Mesodermal cell (in vitro differentiated cells): ENCODE measurements around the gene CCDC127. TPM values are rescaled to one million over a fixed set of nuclear protein-coding genes. Genes with fewer than 3 reads are reported as not detected.
A peak's percentile ranks its signal among the peaks of the same experiment; 100 is the strongest.
"Not testable (repeated sequence)": the region's sequence is repeated elsewhere in the genome, so short reads cannot be mapped to it uniquely, and the experiment has no call there.

Experiments used
- H3K27ac ChIP-seq: 2 replicates; pipeline ENCODE4 v1.7.0; 2013; ENCODE audit warnings: mild to moderate bottlenecking, low read depth, low read length, moderate library complexity; ENCODE audit not compliant: severe bottlenecking
- H3K36me3 ChIP-seq: 2 replicates; pipeline ENCODE4 v1.7.1; 2013; ENCODE audit warnings: mild to moderate bottlenecking, low read length, moderate library complexity; ENCODE audit not compliant: control insufficient read depth, insufficient read depth
- H3K4me1 ChIP-seq: one replicate; pipeline ENCODE4 v1.7.1; 2013; ENCODE audit warnings: mild to moderate bottlenecking, low read length; ENCODE audit not compliant: insufficient read depth, control insufficient read depth, poor library complexity, severe bottlenecking
- H3K4me3 ChIP-seq: 2 replicates; pipeline ENCODE4 v1.7.0; 2013; ENCODE audit warnings: low read length, control low read depth, mild to moderate bottlenecking; ENCODE audit not compliant: insufficient read depth, poor library complexity, severe bottlenecking; ENCODE audit errors: extremely low read depth
- H3K9me3 ChIP-seq: 2 replicates; pipeline ENCODE4 v1.7.1; 2013; ENCODE audit warnings: mild to moderate bottlenecking, low read length, moderate library complexity; ENCODE audit not compliant: control insufficient read depth
- WGBS, 2 experiments: methylation state at CpG; one replicate each; pipeline ENCODE4 v1.1.5; 2013; ENCODE audit warnings: missing lambda C conversion rate in 2 of 2; ENCODE audit not compliant: insufficient coverage in 2 of 2; 5-methylcytosine and 5-hydroxymethylcytosine counted together
- polyA plus RNA-seq, 2 experiments: library from polyadenylated mRNA; stranded (reverse); fragments of 50-300 nt; gene quantifications; one replicate each; pipeline ENCODE4 v1.2.3, GENCODE V29; 2013

Gene CCDC127
- polyA plus RNA-seq (2013, experiment 1 of 2), result 5.2 TPM
- 4.4 TPM for polyA plus RNA-seq (2013, experiment 2 of 2)

DNA sequence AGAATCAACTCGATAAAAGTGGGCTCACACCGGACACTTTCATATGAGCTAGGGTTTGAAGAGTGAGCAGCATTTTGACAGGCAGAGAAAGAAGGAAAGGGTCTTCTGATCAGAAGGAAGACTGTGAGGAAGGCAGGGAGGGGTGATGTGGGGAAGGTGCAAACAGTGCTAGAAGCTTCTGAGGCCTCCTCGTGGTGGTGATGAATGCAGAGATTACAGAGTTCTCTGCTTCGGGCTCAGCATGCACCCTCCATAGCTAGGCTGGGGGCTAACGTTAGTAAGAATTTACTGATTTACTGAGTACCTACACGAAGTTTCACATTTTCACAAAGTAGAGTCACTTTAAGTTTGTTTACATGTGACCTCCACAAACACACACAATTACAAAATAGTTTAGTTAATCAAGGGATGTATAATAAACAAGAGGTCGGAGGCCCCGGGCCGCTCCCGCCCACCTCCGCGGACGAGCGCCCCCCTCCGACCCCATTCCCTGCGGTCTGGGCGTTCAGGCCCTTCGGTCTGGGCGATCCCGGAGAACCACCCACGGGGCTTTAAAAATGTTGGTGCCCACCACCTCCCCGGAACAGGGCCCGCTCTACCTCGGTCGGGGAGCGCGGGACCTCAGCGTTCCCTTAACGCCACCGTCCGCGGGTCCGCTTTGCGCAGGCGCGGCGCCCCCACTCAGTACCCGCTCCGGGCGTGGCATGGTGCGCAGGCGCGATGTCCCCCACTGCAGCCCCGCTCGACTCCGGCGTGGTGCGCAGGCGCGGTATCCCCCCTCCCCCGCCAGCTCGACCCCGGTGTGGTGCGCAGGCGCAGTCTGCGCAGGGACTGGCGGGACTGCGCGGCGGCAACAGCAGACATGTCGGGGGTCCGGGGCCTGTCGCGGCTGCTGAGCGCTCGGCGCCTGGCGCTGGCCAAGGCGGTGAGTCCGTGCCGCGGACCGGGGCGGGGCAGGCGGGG lies at the start of gene CCDC127, which contains the start of gene SDHA:
Gene CCDC127 (minus strand): TSS at position 660 of the 963 bp plus-strand sequence. CDS start 1,304 bp downstream, outside the sequence.
Gene SDHA (plus strand): TSS at position 827 of the 963 bp plus-strand sequence. CDS start 36 bp downstream, at position 863.
- not testable (repeated sequence) for H3K4me1 ChIP-seq, H3K9me3 ChIP-seq
- peak within 1 kb of the TSS; percentile 66 for H3K27ac ChIP-seq
- 0 to 1% methylated on average over 50 to 51 of the region's 75 CpGs for WGBS, 2 experiments
- H3K4me3 ChIP-seq, result peak within 1 kb of the TSS; percentile 84
- peaks cover 18% of the 10 kb centered on the region for H3K36me3 ChIP-seq

GRCh38 chr5:267716-268115 lies 49.8 kb upstream of the CCDC127 start:
- H3K9me3 ChIP-seq, result no peaks in the 10 kb centered on the region
- no peak overlapping the region for H3K4me3 ChIP-seq
- H3K36me3 ChIP-seq, result peaks cover 7% of the 10 kb centered on the region
- peaks cover 6% of the 10 kb centered on the region for H3K4me1 ChIP-seq
- no peak overlapping the region for H3K27ac ChIP-seq
- no CpG with 5 or more reads among the region's 1 CpG for WGBS, 2 experiments

GRCh38 chr5:266311-267026 lies 48.5 kb upstream of the CCDC127 start:
- 77 to 80% methylated on average over 18 to 19 of the region's 19 CpGs for WGBS, 2 experiments
- not testable (repeated sequence) for H3K4me3 ChIP-seq, H3K27ac ChIP-seq, H3K9me3 ChIP-seq, H3K4me1 ChIP-seq, H3K36me3 ChIP-seq

- H3K4me1 ChIP-seq, result peaks cover 6% of the 10 kb centered on the region
- no peak overlapping the region for H3K4me3 ChIP-seq
- H3K36me3 ChIP-seq, result peaks cover 7% of the 10 kb centered on the region
- WGBS, 2 experiments, result 72 to 80% methylated on average over 5 to 7 of the region's 10 CpGs
- H3K9me3 ChIP-seq, result no peaks in the 10 kb centered on the region
- H3K27ac ChIP-seq, result no peak overlapping the region
Observed at GRCh38 chr5:264338-264737, 46.4 kb upstream of the CCDC127 start.

GRCh38 chr5:263275-263974 lies 45.5 kb upstream of the CCDC127 start:
- peak overlapping the region; percentile 83 for H3K27ac ChIP-seq
- WGBS, 2 experiments, result 82 to 97% methylated on average over 6 to 8 of the region's 9 CpGs
- H3K4me1 ChIP-seq, H3K9me3 ChIP-seq, H3K4me3 ChIP-seq, H3K36me3 ChIP-seq: not testable (repeated sequence)

DNA sequence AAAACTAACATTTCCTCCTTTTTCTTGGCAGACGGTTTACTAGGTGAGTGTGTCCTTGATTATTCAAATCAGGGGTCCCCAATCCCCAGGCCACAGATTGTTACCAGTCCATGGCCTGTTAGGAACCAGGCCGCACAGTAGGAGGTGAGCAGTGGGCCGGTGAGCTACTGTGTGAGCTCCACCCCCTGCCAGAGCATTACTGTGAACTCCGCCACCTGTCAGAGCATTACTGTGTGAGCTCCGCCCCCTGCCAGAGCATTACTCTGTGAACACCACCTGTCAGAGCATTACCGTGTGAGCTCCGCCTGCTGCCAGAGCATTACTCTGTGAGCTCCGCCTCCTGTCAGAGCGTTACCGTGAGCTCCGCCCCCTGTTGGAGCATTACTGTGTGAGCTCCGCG lies 39.2 kb upstream of the CCDC127 start:
- Histone ChIP-seq H3K9me3 (no peaks in the 10 kb centered on the region), H3K4me1 (no peaks in the 10 kb centered on the region), H3K27ac (no peak overlapping the region), H3K4me3 (no peak overlapping the region), H3K36me3 (peaks cover 32% of the 10 kb centered on the region)
- 80 to 93% methylated on average over 6 of the region's 13 CpGs for WGBS, 2 experiments

- not testable (repeated sequence) for H3K27ac ChIP-seq, H3K9me3 ChIP-seq, H3K4me1 ChIP-seq, H3K4me3 ChIP-seq
- 100% methylated on average over 1 of the region's 8 CpGs; no CpG with 5 or more reads in 1 of the 2 experiments for WGBS, 2 experiments
- peaks cover 34% of the 10 kb centered on the region for H3K36me3 ChIP-seq
Observed at GRCh38 chr5:256347-256746, 38.4 kb upstream of the CCDC127 start.

DNA sequence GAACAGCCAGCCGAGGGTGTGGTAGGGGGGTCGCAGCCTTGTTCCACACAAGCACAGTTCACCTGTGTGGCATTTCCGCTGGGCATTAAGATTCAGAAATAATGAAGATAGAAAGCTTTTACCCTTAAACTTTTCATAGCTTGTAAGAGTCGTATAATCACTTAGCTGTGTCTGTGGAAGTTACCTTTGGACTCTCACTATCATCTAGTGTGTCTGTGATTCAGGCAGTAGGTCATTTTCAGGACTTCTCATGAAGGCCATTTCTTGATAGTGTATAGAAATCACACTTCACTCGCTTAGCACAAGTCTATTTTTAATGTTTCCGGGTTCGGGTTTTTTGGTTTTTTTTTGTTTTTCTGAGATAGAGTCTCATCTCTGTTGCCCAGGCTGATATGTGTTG lies 37.2 kb upstream of the CCDC127 start:
- not testable (repeated sequence) for H3K4me3 ChIP-seq, H3K9me3 ChIP-seq, H3K27ac ChIP-seq, H3K4me1 ChIP-seq
- peaks cover 38% of the 10 kb centered on the region for H3K36me3 ChIP-seq
- WGBS, 2 experiments, result 100% methylated on average over 1 of the region's 7 CpGs; no CpG with 5 or more reads in 1 of the 2 experiments

DNA sequence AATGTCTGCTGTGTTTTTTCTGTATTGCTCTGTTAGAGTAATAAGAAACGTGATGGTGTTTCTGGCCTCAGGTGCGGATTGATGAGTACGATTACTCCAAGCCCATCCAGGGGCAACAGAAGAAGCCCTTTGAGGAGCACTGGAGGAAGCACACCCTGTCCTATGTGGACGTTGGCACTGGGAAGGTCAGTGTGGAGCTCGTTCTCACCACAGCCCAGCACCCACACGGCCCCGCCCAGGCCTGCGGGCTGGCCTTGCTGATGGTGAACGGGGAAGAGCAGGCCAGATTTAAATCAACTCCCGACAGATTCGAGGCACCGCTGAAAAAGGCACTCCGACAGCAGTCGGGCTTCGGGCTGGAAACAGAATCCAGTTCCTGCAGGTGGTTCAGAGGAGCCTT lies 36.4 kb upstream of the CCDC127 start:
- H3K9me3 ChIP-seq, H3K4me1 ChIP-seq, H3K27ac ChIP-seq, H3K4me3 ChIP-seq: not testable (repeated sequence)
- peaks cover 46% of the 10 kb centered on the region for H3K36me3 ChIP-seq
- WGBS, 2 experiments, result 100% methylated on average over 3 of the region's 15 CpGs; no CpG with 5 or more reads in 1 of the 2 experiments

DNA sequence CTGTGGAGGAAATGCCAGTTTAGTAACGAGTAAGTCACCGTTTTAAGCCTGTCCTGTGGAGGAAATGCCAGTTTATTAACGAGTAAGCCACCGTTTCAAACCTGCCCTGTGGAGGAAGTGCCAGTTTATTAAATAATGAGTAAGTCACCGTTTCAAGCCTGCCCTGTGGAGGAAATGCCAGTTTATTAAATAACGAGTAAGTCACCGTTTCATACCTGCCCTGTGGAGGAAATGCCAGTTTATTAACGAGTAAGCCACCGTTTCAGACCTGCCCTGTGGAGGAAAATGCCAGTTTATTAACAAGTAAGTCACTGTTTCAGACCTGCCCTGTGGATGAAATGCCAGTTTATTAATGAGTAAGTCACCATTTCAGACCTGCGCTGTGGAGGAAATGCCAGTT lies 34.6 kb upstream of the CCDC127 start:
- H3K4me1 ChIP-seq, result no peaks in the 10 kb centered on the region
- WGBS, 2 experiments, result 90 to 97% methylated on average over 8 to 10 of the region's 10 CpGs
- H3K36me3 ChIP-seq, result peaks cover 57% of the 10 kb centered on the region
- H3K27ac ChIP-seq, result no peak overlapping the region
- H3K9me3 ChIP-seq, result no peaks in the 10 kb centered on the region
- H3K4me3 ChIP-seq, result no peak overlapping the region
